NCI-H2081 (cell line): Measurements from ENCODE around the gene CUL4B.
"Not testable (repeated sequence)": the region's sequence is repeated elsewhere in the genome, so short reads cannot be mapped to it uniquely, and the experiment has no call there.

Experiments
- DNase-seq, 2 experiments: peaks; one replicate each; lab custom pipeline; 2025; lab: John Stamatoyannopoulos, UW

CUL4B gene

GRCh38 chrX:120560842-120561633 is at the start of gene CUL4B:
Gene CUL4B (minus strand): TSS chrX:120560962. CDS start chrX:120560638, 324 bp downstream.
- DNase-seq = peak; percentile 99

GRCh38 chrX:120604361-120604782 is 43.6 kb upstream of the CUL4B start:
- peak; percentile 52 to 78 for DNase-seq

- peak; percentile 96 to 99 for DNase-seq
Measured at GRCh38 chrX:120603707-120604360, 43.1 kb upstream of the CUL4B start, which contains the start of gene MCTS1. Gene MCTS1 (plus strand): TSS chrX:120604101. CDS start chrX:120604237, 136 bp downstream.

GRCh38 chrX:120585702-120586101 is 24.9 kb upstream of the CUL4B start:
- no peak for DNase-seq

- no peak for DNase-seq
Measured at GRCh38 chrX:120575379-120576114, 14.8 kb upstream of the CUL4B start.

DNA sequence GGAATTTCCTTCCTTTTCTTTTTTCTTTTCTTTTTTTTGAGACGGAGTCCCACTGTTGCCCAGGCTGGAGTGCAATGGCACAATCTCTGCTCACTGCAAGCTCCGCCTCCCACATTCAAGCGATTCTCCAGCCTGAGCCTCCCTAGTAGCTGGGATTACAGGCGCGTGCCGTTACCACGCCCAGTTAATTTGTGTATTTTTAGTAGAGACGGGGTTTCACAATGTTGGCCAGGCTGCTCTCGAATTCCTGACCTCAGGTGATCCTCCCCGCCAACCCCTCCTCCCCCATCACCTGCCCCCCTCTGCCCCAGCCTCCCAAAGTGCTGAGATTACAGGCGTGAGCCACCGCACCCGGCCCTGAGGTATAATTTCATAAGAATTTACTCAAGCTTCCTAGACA is 13.0 kb upstream of the CUL4B start:
- DNase-seq = not testable (repeated sequence)

DNA sequence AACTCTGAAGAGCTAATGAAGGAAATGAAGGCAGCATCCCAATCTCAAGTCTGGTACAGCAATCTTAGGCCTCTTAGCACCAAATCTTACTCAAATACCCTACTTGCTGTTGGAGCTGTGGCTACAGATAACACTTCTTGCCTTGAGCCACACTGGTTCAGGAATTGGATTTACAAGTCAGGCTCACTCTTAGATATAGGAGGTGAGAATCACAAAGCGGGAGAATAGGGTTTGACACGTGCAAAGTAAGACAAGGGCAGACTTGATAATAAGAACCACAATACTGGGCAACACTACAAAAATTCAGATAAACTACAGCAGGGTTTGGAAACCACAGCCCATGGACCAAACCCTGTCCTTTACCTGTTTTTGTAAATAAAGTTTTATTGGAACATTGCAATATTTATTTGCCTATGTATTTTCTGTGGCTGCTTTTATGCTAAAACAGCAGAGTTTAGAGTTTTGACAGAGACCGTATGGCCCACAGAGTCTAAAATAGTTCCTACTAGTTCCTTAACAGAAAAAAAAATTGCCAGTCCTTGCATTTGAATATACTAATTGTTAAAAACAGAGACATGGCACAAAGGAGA is 9.3 kb upstream of the CUL4B start:
- DNase-seq = no peak

DNA sequence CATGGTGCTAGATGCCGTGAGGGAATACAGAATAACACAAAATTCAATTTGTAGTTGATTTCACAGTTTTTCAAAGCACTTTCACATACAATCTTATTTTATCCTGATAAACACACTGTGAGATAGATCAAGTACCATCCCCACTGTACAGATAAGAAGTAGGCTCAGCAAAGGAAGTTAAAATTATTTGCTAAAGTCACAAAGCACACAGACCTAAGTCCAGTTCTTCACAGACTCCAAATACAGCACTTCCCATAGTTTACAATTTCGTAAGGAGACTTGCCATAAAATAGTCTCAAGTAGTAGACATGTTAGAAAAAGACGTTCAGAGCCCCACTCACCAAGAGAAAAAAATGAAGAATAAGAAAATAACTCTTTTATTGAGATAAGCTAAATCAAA is 7.8 kb upstream of the CUL4B start:
- no peak for DNase-seq

- DNase-seq = no peak
Measured at GRCh38 chrX:120568035-120568434, 7.3 kb upstream of the CUL4B start.

GRCh38 chrX:120566817-120567216 is 6.1 kb upstream of the CUL4B start:
- DNase-seq = no peak

DNA sequence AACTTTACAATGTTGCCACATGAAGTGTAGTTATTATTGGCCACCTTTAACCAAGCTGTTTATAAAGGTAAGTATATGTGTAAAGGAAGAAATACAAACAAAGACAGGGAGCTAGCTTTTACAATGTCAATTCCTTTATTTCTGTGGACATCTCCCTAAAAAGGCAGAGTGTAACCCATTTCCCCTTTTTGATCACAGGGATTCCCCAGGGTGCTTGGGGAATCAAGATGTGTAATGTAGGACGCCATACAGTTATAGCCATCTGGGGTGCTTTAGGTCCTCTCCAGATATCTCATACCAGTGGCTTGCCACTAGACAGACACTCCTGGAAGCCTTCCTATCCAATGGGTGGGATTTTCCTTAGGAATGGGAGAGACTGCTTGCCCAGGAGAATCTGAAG is 4.2 kb upstream of the CUL4B start:
- DNase-seq = peak in 1 of 2 experiments; percentile 18

GRCh38 chrX:120562569-120562926 is 1.8 kb upstream of the CUL4B start:
- DNase-seq = no peak

GRCh38 chrX:120561634-120562568 is 1.1 kb upstream of the CUL4B start:
- DNase-seq = no peak

GRCh38 chrX:120560405-120560841 is 339 bp downstream of the CUL4B start:
- DNase-seq = no peak

DNA sequence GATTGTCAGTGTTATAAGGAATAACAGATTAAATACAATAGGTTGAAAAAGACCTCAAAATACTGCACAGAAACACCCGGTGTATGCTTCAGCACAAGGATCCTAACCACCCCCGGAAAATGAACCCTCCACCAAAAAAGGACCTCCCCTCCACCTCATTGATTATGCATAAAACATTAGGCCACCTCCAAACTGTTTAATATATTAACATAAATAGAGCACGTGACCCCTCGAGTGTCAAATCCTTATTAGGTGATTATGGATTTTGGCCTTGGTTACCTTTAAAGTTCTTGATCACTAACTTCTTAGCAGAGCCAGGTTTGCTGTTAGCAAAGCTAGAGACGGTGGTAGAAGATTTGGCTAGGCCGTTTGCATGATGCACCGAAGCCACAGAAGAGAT is 958 bp downstream of the CUL4B start:
- peak in 1 of 2 experiments; percentile 53 for DNase-seq

GRCh38 chrX:120556251-120556650 is 4.5 kb downstream of the CUL4B start:
- no peak for DNase-seq

- DNase-seq = no peak
Measured at GRCh38 chrX:120549483-120550452, 11.0 kb downstream of the CUL4B start.

GRCh38 chrX:120536061-120536460 is 24.7 kb downstream of the CUL4B start:
- DNase-seq = no peak

GRCh38 chrX:120534413-120535205 is 26.2 kb downstream of the CUL4B start:
- no peak for DNase-seq
